Glutamatergic neuron (in vitro differentiated cells): ENCODE data around the gene DGKD. TPM values are rescaled to one million over a fixed set of nuclear protein-coding genes. Genes with fewer than 3 reads are reported as not detected.

Source experiments
- DNase-seq: peaks from one replicate; pipeline ENCODE4 v3.0.0; 2022
- H3K27ac Mint-ChIP-seq: one replicate; pipeline ENCODE4 v1.8.0; 2020; ENCODE audit warnings: mild to moderate bottlenecking, mixed read lengths, inconsistent platforms; ENCODE audit not compliant: unreplicated experiment
- H3K27me3 Mint-ChIP-seq: one replicate; pipeline ENCODE4 v1.8.0; 2020; ENCODE audit warnings: mild to moderate bottlenecking, moderate library complexity, mixed read lengths, inconsistent platforms; ENCODE audit not compliant: unreplicated experiment
- H3K36me3 Mint-ChIP-seq: one replicate; pipeline ENCODE4 v1.8.0; 2020; ENCODE audit warnings: mild to moderate bottlenecking, mixed read lengths, inconsistent platforms; ENCODE audit not compliant: unreplicated experiment
- H3K4me1 Mint-ChIP-seq: one replicate; pipeline ENCODE4 v1.8.0; 2020; ENCODE audit warnings: mild to moderate bottlenecking, low read depth, mixed read lengths, inconsistent platforms; ENCODE audit not compliant: unreplicated experiment
- H3K4me3 Mint-ChIP-seq: one replicate; pipeline ENCODE4 v1.8.0; 2020; ENCODE audit warnings: mild to moderate bottlenecking, mixed read lengths, inconsistent platforms; ENCODE audit not compliant: unreplicated experiment
- H3K9me3 Mint-ChIP-seq: one replicate; pipeline ENCODE4 v1.8.0; 2020; ENCODE audit warnings: mild to moderate bottlenecking, moderate library complexity, mixed read lengths, inconsistent platforms; ENCODE audit not compliant: unreplicated experiment
- total RNA-seq: library from RNA; stranded (reverse); fragmentation: NEBNext Ultra II Directional; extraction: Animal tissue kit (Norgen Biotek cat#: 25700); gene quantifications from one replicate; pipeline ENCODE4 v1.2.1, GENCODE V29; 2021; ENCODE audit not compliant: unreplicated experiment
- TF ChIP-seq, protein P1 (sequence below): fragments of 200-600 bp; sonication (generic); IDR thresholded peaks from one replicate; pipeline ENCODE4 v1.5.0; 2021; ENCODE audit not compliant: partially characterized antibody, unreplicated experiment

DGKD gene
- total RNA-seq, 1 donor from 2014 or later = 67.6 TPM

DNA sequence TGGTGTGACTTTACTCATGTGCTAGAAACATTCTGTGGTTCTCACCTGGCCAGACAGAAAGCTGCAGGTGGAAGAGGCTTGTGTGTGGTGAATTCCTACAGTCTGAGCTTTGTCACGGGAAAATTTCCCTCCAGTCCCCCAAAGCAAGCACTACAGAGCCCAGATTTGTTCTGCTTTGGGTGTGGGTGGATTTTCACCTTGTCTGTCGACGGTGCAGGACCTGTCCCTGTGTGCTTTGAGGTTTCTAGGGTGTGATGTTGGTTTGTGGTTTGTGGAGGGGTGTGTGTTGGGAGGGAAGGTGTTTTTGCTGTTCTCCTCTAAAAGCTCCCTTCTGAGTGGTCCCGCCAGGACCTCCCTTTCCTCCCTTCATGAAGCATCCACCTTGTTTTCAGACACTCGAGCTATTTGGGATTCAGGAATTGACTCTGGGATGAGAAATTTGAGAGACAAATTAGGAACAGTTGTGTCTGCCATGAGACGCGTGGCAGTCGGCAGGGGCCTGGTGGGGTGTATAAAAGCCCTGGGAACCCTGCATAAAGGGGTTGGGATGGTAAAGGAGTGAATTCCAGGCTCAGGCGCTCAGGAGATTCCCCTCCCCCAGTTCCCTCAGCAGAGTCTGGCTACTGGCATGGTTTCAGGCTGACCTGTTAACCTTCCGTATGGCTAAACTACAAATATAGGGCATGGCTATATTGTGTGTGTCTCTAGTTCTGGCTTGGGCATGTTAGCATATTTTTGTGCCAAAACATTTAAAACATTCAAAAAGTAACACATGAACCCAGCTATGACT lies 65.5 kb downstream of the DGKD start:
- TF ChIP-seq, protein P1, sequence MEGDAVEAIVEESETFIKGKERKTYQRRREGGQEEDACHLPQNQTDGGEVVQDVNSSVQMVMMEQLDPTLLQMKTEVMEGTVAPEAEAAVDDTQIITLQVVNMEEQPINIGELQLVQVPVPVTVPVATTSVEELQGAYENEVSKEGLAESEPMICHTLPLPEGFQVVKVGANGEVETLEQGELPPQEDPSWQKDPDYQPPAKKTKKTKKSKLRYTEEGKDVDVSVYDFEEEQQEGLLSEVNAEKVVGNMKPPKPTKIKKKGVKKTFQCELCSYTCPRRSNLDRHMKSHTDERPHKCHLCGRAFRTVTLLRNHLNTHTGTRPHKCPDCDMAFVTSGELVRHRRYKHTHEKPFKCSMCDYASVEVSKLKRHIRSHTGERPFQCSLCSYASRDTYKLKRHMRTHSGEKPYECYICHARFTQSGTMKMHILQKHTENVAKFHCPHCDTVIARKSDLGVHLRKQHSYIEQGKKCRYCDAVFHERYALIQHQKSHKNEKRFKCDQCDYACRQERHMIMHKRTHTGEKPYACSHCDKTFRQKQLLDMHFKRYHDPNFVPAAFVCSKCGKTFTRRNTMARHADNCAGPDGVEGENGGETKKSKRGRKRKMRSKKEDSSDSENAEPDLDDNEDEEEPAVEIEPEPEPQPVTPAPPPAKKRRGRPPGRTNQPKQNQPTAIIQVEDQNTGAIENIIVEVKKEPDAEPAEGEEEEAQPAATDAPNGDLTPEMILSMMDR = no peak
- H3K27me3 Mint-ChIP-seq = peaks cover 5% of the 10 kb centered on the region
- no peak overlapping the region for H3K4me3 Mint-ChIP-seq
- H3K36me3 Mint-ChIP-seq = no peaks in the 10 kb centered on the region
- peaks cover 17% of the 10 kb centered on the region for H3K4me1 Mint-ChIP-seq
- DNase-seq = no peak
- no peak overlapping the region for H3K27ac Mint-ChIP-seq
- H3K9me3 Mint-ChIP-seq = peaks cover 6% of the 10 kb centered on the region

DNA sequence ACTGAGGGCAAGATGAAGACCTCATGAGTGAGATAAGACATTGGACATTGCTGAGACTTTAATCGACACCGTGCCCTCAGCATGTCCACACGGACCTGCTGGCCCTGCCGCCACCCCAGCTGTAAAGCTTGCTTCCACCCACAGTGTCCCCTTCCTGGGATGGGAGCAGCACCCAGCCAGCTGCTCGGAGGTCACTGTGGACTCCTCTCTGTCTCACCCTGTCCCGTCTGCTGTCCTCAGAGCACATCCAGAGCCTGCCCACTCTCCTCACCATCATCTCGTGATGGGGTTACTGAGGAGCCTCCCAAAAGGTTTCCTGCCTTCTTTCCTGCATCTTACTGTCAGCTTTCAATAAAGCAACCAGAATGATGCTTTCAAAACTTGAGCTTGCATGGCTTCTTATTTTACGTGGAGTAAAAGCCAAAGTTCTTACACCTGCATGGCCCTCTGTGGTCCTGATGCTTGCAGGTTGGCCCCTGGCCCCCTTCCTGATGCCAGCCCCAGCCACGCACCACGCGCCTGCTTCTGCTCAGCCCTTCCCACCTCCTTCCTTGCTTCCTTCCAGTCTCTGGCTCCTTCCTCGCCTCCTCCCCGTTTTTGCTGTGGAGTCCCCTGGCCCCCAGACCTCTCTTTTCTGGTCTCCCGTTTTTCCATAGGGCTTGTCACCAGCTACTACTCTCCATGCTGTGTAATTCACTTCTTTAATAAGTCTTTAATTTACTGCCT lies 67.0 kb downstream of the DGKD start:
- H3K9me3 Mint-ChIP-seq = peaks cover 6% of the 10 kb centered on the region
- no peaks in the 10 kb centered on the region for H3K36me3 Mint-ChIP-seq
- H3K4me1 Mint-ChIP-seq = peaks cover 17% of the 10 kb centered on the region
- TF ChIP-seq, protein P1 = no peak
- peak overlapping the region; percentile 40 for H3K4me3 Mint-ChIP-seq
- H3K27ac Mint-ChIP-seq = no peak overlapping the region
- no peak for DNase-seq
- peaks cover 5% of the 10 kb centered on the region for H3K27me3 Mint-ChIP-seq

DNA sequence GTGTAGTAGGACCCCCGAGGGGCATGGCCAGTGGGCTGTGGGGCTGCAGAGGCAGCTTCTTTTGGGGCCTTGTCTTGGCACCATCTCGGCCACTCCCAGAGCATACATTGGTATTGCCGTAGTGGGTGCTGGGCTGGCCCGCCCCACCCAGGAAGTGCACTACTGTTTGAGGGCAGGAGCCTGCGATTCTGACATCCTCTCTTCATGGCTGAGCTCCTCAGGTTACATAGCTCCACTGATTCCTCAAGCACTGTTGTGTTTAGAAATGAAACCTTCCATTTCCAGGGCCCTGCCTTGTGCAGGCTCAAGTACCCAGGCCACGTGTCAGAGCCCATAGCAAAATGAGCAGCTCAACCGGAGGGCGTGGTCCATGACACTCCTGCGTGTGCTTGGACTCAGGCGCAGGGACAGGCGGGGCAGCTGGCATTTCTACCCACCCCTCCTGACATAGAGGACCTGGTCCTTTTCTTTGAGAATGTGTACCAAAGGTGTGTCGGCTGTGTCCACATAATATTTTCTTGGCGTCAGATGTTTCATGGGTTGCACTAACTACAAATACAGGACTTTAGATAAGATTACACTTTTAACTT lies 67.9 kb downstream of the DGKD start:
- Mint-ChIP-seq H3K36me3 (no peaks in the 10 kb centered on the region), H3K27ac (no peak overlapping the region), H3K9me3 (peaks cover 7% of the 10 kb centered on the region), H3K27me3 (peaks cover 5% of the 10 kb centered on the region), H3K4me1 (peaks cover 17% of the 10 kb centered on the region), H3K4me3 (no peak overlapping the region)
- DNase-seq = no peak
- TF ChIP-seq, protein P1 = no peak

DNA sequence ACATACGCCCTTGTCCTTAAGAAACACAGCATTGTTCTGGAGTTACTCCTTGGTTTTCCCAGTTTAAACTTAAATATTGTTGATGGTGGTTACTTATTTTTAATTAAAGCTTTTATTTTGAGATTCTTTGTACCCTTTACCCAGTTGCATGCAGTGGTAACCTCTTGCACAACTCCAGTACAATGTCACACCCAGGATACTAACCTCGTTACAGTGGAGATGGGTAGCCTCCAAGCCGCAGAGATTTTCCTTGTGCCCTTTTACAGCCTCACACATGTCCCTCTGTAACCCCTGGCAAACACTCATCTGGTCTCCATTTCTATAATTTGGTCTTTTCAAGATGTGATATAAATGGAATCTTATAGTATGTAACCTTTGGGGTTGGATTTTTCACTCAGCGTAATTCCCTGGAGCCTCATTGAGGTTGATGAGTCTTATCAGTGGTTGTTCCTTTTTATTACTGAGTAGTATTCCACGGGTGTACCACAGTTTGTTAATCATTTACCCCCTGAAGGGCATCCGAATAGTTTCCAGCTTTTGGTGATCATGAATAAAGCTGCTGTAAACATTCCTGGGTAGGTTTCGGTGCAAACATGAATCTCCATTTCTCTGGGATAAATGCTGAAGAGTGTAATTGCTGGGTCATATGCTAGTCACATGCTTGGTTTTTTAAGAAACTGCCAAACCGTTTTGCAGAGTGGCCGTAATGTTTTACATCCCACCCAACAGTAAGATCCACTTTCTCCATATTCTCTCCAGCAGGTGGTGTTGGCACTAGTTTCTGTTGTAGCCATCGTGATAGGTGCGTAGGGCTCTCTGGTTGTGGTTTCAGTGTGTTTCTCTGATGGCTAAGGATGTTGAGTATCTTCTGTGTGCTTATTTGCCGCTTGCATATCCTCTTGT lies 68.6 kb downstream of the DGKD start:
- DNase-seq = no peak
- no peak overlapping the region for H3K4me3 Mint-ChIP-seq
- H3K27me3 Mint-ChIP-seq = peaks cover 5% of the 10 kb centered on the region
- no peaks in the 10 kb centered on the region for H3K36me3 Mint-ChIP-seq
- H3K4me1 Mint-ChIP-seq = peaks cover 17% of the 10 kb centered on the region
- TF ChIP-seq, protein P1 = no peak
- H3K27ac Mint-ChIP-seq = no peak overlapping the region
- H3K9me3 Mint-ChIP-seq = peaks cover 7% of the 10 kb centered on the region
